Parathyroid adenoma (tissue), 2 donors: ENCODE measurements around the gene AWAT2.

ENCODE experiments used
- H2AFZ ChIP-seq: fragments of 300-600 bp; sonication (generic); one replicate; pipeline ENCODE4 v1.7.0; 2017; ENCODE audit warnings: antibody characterized with exemption, mild to moderate bottlenecking
- H3K27ac ChIP-seq: fragments of 300-600 bp; sonication (generic); one replicate; pipeline ENCODE4 v1.7.0; 2017
- H3K27me3 ChIP-seq: fragments of 300-600 bp; sonication (generic); one replicate; pipeline ENCODE4 v1.7.0; 2017; ENCODE audit warnings: low read length; ENCODE audit not compliant: control insufficient read depth, insufficient read depth
- H3K36me3 ChIP-seq: fragments of 300-600 bp; sonication (generic); one replicate; pipeline ENCODE4 v1.7.0; 2017; ENCODE audit warnings: low read length; ENCODE audit not compliant: control insufficient read depth, insufficient read depth
- H3K4me1 ChIP-seq: fragments of 300-600 bp; sonication (generic); one replicate; pipeline ENCODE4 v1.7.0; 2017; ENCODE audit warnings: control low read depth
- H3K4me2 ChIP-seq: fragments of 300-600 bp; sonication (generic); one replicate; pipeline ENCODE4 v1.7.0; 2017; ENCODE audit warnings: low read length
- H3K4me3 ChIP-seq: fragments of 300-600 bp; sonication (generic); one replicate; pipeline ENCODE4 v1.7.0; 2017; ENCODE audit warnings: low read depth, low read length
- H3K79me2 ChIP-seq: fragments of 300-600 bp; sonication (generic); one replicate; pipeline ENCODE4 v1.7.0; 2017; ENCODE audit warnings: control low read depth
- H3K9ac ChIP-seq: fragments of 300-600 bp; sonication (generic); one replicate; pipeline ENCODE4 v1.7.0; 2017; ENCODE audit warnings: mild to moderate bottlenecking
- H3K9me3 ChIP-seq: fragments of 300-600 bp; sonication (generic); one replicate; pipeline ENCODE4 v1.7.0; 2017; ENCODE audit warnings: low read length; ENCODE audit not compliant: control insufficient read depth
- CTCF ChIP-seq: fragments of 300-600 bp; sonication (generic); IDR thresholded peaks from one replicate; pipeline ENCODE4 v1.7.0; 2017; ENCODE audit warnings: antibody characterized with exemption, mild to moderate bottlenecking
- donor health status: primary hyperparathyroidism.

The AWAT2 gene

GRCh38 chrX:69996113-69996468 is 53.6 kb downstream of the AWAT2 start:
- H3K4me2 ChIP-seq: no peak overlapping the region
- peaks cover 3% of the 10 kb centered on the region for H3K4me1 ChIP-seq
- no peaks in the 10 kb centered on the region for H3K79me2 ChIP-seq
- TF ChIP-seq CTCF: no peak
- H2AFZ ChIP-seq: no peak overlapping the region
- H3K36me3 ChIP-seq: no peaks in the 10 kb centered on the region
- no peaks in the 10 kb centered on the region for H3K27me3 ChIP-seq
- no peak overlapping the region for H3K9ac ChIP-seq
- no peak overlapping the region for H3K4me3 ChIP-seq
- H3K27ac ChIP-seq: no peak overlapping the region
- H3K9me3 ChIP-seq: no peaks in the 10 kb centered on the region

DNA sequence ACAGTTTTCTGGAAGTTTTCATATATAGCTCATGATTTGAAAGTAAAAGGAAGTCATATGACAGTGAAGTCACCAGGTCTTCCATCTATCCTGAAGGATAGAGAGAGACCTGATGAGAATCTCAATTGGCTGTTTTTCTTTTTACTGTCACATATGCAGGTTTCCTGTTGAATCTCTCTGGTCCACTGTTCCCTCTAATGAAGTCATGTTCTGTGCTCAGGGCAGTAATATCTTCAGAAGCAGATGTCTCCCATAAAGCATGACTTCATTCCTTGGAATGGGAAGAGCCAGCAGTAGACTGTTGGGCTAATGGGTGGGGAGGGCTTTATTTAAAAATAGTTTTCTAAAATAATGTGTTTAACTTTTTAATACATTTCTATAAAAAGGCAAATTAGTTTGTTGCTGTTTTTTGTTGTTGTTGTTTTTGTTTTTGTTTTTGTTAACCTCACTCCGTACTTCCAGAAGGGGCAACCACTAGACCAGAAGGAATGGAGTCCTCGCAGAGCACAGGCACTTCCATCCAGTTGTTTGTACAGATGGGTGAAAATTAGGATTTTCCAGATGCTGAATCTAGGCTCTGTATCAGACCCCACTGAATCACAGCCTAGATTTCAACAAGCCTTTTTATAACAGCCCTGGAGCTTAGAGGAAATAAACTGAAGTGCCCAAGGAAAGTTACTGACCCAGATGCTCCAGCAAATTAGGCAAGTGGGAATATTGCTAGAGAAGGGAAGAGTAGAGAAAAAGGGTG is 54.2 kb downstream of the AWAT2 start:
- Histone ChIP-seq H3K4me1 (peaks cover 3% of the 10 kb centered on the region), H3K4me2 (no peak overlapping the region), H3K36me3 (no peaks in the 10 kb centered on the region), H3K4me3 (no peak overlapping the region), H2AFZ (no peak overlapping the region), H3K27ac (no peak overlapping the region), H3K79me2 (no peaks in the 10 kb centered on the region), H3K27me3 (no peaks in the 10 kb centered on the region), H3K9ac (no peak overlapping the region), H3K9me3 (no peaks in the 10 kb centered on the region)
- TF ChIP-seq CTCF: no peak

- no peak overlapping the region for H3K9ac ChIP-seq
- TF ChIP-seq CTCF: no peak
- no peaks in the 10 kb centered on the region for H3K27me3 ChIP-seq
- no peak overlapping the region for H3K4me2 ChIP-seq
- no peak overlapping the region for H3K27ac ChIP-seq
- no peaks in the 10 kb centered on the region for H3K79me2 ChIP-seq
- H3K36me3 ChIP-seq: no peaks in the 10 kb centered on the region
- H3K9me3 ChIP-seq: no peaks in the 10 kb centered on the region
- no peak overlapping the region for H3K4me3 ChIP-seq
- peaks cover 3% of the 10 kb centered on the region for H3K4me1 ChIP-seq
- H2AFZ ChIP-seq: no peak overlapping the region
Measured at GRCh38 chrX:69993494-69993893, 56.2 kb downstream of the AWAT2 start.

DNA sequence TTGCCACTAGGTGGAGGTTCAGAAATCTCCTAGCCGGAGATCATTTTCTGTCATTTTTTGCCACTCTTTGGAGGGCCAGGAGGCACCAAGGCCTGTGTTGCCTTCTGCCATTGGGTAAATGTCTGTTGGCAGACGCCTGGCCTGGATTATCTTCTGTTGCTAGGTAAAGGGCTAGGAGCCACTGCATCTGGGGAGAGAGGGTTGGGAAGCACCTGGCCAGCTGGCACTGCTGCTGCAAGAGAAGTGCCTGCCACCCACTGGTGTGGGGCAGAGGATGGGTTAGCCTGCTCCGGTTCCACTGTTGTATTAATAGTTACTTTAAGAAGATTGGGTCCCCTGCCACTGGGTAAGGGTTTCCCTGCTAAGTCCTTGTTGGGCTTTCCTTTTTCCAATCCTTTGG is 58.1 kb downstream of the AWAT2 start:
- Histone ChIP-seq H3K79me2 (no peaks in the 10 kb centered on the region), H3K9me3 (no peaks in the 10 kb centered on the region), H3K9ac (no peak overlapping the region), H3K4me3 (no peak overlapping the region), H3K4me2 (no peak overlapping the region), H3K4me1 (peaks cover 3% of the 10 kb centered on the region), H2AFZ (no peak overlapping the region), H3K27me3 (no peaks in the 10 kb centered on the region), H3K27ac (no peak overlapping the region), H3K36me3 (no peaks in the 10 kb centered on the region)
- TF ChIP-seq CTCF: no peak
